GM03348 (cell line): Measurements from ENCODE around the gene ADCK1.
"Not testable (repeated sequence)": the region's sequence is repeated elsewhere in the genome, so short reads cannot be mapped to it uniquely, and the experiment has no call there.

Experiments used
- DNase-seq: peaks from one replicate; pipeline ENCODE4 v3.0.0; 2012; ENCODE audit warnings: low spot score

The ADCK1 gene

GRCh38 chr14:77866932-77867331 lies 67.0 kb downstream of the ADCK1 start:
- DNase-seq: no peak

GRCh38 chr14:77867476-77867875 lies 67.6 kb downstream of the ADCK1 start:
- DNase-seq: no peak

- no peak for DNase-seq
These were observed 68.8 kb downstream of the ADCK1 start for GRCh38 chr14:77868552-77869285.

GRCh38 chr14:77869340-77869739 lies 69.4 kb downstream of the ADCK1 start:
- no peak for DNase-seq

GRCh38 chr14:77870646-77871045 lies 70.7 kb downstream of the ADCK1 start:
- DNase-seq: no peak

- no peak for DNase-seq
These were observed 72.2 kb downstream of the ADCK1 start for GRCh38 chr14:77872152-77872551.

GRCh38 chr14:77872983-77873382 lies 73.1 kb downstream of the ADCK1 start:
- DNase-seq: no peak

- DNase-seq: no peak
These were observed 78.9 kb downstream of the ADCK1 start for GRCh38 chr14:77878783-77879182.

- DNase-seq: no peak
These were observed 80.1 kb downstream of the ADCK1 start for GRCh38 chr14:77880056-77880455.

GRCh38 chr14:77882098-77882497 lies 82.2 kb downstream of the ADCK1 start:
- no peak for DNase-seq

GRCh38 chr14:77882636-77883035 lies 82.7 kb downstream of the ADCK1 start:
- peak; percentile 53 for DNase-seq

GRCh38 chr14:77883131-77883846 lies 83.4 kb downstream of the ADCK1 start:
- no peak for DNase-seq

GRCh38 chr14:77883847-77884238 lies 83.9 kb downstream of the ADCK1 start:
- DNase-seq: no peak

- no peak for DNase-seq
These were observed 85.5 kb downstream of the ADCK1 start for GRCh38 chr14:77885367-77885766.

- DNase-seq: no peak
These were observed 86.1 kb downstream of the ADCK1 start for GRCh38 chr14:77886010-77886409.

- DNase-seq: not testable (repeated sequence)
These were observed 89.0 kb downstream of the ADCK1 start for GRCh38 chr14:77888903-77889302.

- DNase-seq: peak; percentile 69
These were observed 90.1 kb downstream of the ADCK1 start for GRCh38 chr14:77889971-77890442.

- DNase-seq: no peak
These were observed 91.0 kb downstream of the ADCK1 start for GRCh38 chr14:77890873-77891272.

- DNase-seq: no peak
These were observed 92.5 kb downstream of the ADCK1 start for GRCh38 chr14:77892381-77892871.

- no peak for DNase-seq
These were observed 93.1 kb downstream of the ADCK1 start for GRCh38 chr14:77892890-77893484.

- DNase-seq: peak; percentile 51
These were observed 97.5 kb downstream of the ADCK1 start for GRCh38 chr14:77897374-77897773.

- DNase-seq: no peak
These were observed 102.9 kb downstream of the ADCK1 start for GRCh38 chr14:77902811-77903210.

- DNase-seq: peak; percentile 67
These were observed 103.3 kb downstream of the ADCK1 start for GRCh38 chr14:77903221-77903620.
